Rectal smooth muscle tissue (tissue), 1 donor: ENCODE results near the gene BMAL1.

Experiments used
- H3K27ac ChIP-seq: one replicate; pipeline ENCODE4 v1.7.0; 2013; ENCODE audit warnings: low read depth, low read length, inconsistent platforms
- H3K27me3 ChIP-seq: one replicate; pipeline ENCODE4 v1.7.0; 2013; ENCODE audit warnings: low read length; ENCODE audit not compliant: control insufficient read depth, insufficient read depth
- H3K36me3 ChIP-seq: one replicate; pipeline ENCODE4 v1.7.0; 2013; ENCODE audit warnings: low read length; ENCODE audit not compliant: control insufficient read depth, insufficient read depth
- H3K4me1 ChIP-seq: one replicate; pipeline ENCODE4 v1.7.0; 2013; ENCODE audit warnings: low read length; ENCODE audit not compliant: control insufficient read depth, insufficient read depth
- H3K4me3 ChIP-seq: one replicate; pipeline ENCODE4 v1.7.0; 2013; ENCODE audit warnings: low read length
- H3K9ac ChIP-seq: one replicate; pipeline ENCODE4 v1.7.0; 2013; ENCODE audit warnings: low read length

The BMAL1 gene

DNA sequence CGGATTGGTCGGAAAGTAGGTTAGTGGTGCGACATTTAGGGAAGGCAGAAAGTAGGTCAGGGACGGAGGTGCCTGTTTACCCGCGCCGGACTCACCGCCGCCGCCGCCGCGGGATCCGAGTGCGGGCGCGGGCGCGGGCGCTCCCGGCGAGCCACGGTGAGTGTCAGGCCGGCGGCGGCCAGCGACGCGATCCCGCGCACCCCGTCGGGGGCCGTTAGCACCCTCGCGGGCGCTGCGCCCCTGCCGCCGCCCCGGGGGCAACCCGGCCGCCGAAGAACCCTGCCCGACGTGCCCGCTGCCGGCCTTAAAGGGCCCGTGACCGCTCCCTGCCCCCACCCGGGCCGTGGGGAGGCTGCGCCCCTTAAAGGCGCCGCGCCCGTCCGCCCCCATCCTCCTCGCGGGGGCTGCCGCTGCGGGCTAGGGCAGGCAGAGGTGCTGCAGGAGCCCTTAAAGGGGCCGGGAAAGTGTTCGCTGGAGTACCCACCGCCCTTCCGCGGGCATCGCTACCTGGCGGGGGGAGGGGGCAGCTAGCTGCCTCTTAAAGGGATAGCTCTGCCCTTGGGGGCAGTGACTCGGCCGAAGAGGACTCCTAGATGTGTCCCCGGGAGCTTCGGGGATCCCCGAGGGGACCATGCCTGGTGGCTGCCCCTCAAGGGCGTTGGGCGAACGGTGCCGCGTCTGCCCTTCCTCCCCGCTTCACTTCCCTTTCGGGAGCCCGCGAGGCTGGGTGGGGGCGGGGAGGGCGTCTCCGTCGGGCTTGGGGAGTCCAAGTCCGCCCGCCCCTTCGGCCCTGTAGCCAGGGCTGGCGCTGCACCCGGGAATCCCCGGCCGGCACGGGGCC lies at the start of gene BMAL1:
Gene BMAL1, plus strand, starts transcription at position 23 of the 841 bp plus-strand sequence. CDS start 76,519 bp downstream, outside the sequence.
- peak within 1 kb of the TSS; percentile 84 for H3K27ac ChIP-seq
- H3K36me3 ChIP-seq: no peaks in the 10 kb centered on the region
- peaks cover 3% of the 10 kb centered on the region for H3K4me1 ChIP-seq
- H3K27me3 ChIP-seq: no peaks in the 10 kb centered on the region
- peak within 1 kb of the TSS; percentile 78 for H3K9ac ChIP-seq
- peak within 1 kb of the TSS; percentile 96 for H3K4me3 ChIP-seq

DNA sequence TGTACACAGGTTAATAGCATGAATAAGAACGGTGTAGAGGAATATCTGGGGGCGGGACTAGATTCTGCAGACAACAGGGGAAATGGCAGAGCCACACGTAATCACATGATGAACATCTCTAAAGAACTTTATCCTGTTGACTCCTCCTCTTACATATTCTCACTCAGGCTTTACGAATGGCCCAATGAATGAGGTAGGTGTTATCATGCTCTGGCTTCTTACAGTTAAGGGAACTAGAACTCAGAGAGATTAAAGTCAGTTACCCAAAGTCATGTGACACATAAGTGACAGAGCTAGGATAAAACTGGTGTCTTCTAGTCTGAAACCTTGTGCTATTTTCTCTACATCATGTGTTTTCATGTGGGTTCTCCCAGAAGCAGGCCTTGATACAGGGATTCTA lies 49.0 kb upstream of the BMAL1 start:
- Histone ChIP-seq H3K9ac (no peak overlapping the region), H3K4me1 (peaks cover 2% of the 10 kb centered on the region), H3K27me3 (no peaks in the 10 kb centered on the region), H3K27ac (no peak overlapping the region), H3K36me3 (no peaks in the 10 kb centered on the region), H3K4me3 (no peak overlapping the region)

DNA sequence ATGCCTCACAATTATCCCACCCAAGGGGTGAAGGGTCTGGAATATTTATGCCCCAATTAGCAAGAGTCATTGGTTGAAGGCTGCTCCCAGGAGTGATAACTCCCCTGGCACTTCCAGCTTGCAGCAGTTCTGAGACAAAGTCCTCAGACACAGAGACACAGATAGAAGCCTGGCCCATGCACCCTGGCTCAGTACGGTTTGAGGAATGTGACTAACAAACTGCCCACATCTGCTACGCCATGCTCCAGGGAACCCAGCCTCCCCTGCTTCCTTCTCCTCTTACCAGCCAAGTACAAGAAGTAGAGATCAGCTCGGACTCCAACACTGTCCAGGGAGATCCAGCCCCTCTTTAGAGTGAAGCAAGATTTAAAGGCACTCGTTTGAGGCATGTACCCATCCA lies 48.5 kb upstream of the BMAL1 start:
- Histone ChIP-seq H3K36me3 (no peaks in the 10 kb centered on the region), H3K4me3 (no peak overlapping the region), H3K27me3 (no peaks in the 10 kb centered on the region), H3K4me1 (peaks cover 2% of the 10 kb centered on the region), H3K27ac (no peak overlapping the region), H3K9ac (no peak overlapping the region)

DNA sequence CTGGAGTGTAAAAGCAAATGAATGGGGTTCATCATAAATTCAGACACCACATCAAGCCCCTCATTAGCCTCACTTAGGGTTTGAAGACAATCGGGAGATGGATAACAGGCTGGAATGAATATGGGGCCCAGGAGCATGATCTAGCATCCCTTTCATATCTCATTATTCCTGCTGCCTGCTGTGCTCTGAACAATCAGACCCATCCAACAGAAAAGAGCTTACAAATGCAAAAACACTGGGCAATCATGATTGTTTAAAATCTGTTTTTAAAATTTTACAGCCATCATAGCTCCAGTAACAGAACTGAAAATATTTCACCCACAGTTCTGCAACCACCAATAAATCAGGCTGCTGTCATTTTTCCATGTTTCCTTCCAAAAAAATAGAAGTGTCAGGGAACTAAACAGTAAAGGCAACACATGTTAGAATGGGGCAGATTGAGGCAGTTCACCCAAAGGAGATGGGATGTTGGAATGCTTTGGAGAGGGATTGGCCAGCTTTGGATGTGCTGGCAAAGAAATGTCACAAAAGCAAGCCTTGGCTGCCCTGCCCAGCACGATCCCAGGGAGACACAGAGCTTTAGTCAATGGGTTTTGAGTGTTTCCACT lies 47.8 kb upstream of the BMAL1 start:
- peaks cover 2% of the 10 kb centered on the region for H3K4me1 ChIP-seq
- H3K36me3 ChIP-seq: no peaks in the 10 kb centered on the region
- no peak overlapping the region for H3K4me3 ChIP-seq
- no peak overlapping the region for H3K9ac ChIP-seq
- H3K27me3 ChIP-seq: no peaks in the 10 kb centered on the region
- H3K27ac ChIP-seq: no peak overlapping the region

DNA sequence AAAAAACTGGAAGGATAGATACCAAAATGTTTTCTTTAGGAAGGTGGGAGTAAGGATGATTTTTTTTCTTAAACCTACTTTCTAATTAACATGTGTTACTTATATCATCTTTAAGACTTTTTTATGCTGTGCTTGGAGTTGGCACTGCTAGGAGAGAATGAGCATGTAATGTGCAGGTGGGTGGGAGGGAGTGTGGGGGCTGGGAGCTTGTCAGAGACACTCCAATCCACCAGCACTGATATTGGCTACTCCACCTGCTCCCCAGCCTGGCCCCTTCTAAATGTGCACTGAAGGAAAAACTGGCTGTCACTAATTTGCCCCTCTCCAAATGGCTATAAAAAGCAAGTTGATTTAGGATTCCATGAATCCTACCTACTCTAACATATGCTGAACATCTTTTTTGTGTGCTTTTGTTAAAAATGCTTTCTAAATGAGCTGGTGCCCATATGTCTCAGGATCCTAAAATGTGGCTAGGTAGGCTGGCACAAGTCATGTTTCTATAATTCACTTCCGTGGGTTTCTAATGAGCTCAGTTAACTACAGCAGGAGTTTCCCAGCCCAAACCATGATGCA lies 44.3 kb upstream of the BMAL1 start:
- no peak overlapping the region for H3K27ac ChIP-seq
- H3K36me3 ChIP-seq: no peaks in the 10 kb centered on the region
- no peaks in the 10 kb centered on the region for H3K27me3 ChIP-seq
- H3K9ac ChIP-seq: no peak overlapping the region
- H3K4me3 ChIP-seq: no peak overlapping the region
- peaks cover 2% of the 10 kb centered on the region for H3K4me1 ChIP-seq

DNA sequence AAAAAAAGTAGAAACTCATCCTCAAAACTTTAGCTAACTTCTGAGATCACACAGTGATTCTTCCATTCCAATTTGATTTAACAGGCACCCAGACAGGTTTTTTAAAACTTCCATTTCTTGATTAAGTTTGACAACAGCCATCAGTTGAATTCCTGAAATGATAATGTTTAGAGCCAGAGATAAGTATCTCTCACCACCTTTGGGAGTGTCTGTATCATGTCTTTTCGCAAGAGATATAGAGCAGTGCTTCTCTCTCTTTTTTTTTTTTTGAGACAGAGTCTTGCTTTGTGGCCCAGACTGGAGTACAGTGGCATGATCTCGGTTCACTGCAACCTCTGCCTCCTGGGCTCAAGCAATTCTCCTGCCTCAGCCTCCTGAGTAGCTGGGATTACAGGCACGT lies 41.7 kb upstream of the BMAL1 start:
- H3K4me3 ChIP-seq: no peak overlapping the region
- H3K27me3 ChIP-seq: no peaks in the 10 kb centered on the region
- no peaks in the 10 kb centered on the region for H3K36me3 ChIP-seq
- H3K4me1 ChIP-seq: no peaks in the 10 kb centered on the region
- no peak overlapping the region for H3K27ac ChIP-seq
- H3K9ac ChIP-seq: no peak overlapping the region

DNA sequence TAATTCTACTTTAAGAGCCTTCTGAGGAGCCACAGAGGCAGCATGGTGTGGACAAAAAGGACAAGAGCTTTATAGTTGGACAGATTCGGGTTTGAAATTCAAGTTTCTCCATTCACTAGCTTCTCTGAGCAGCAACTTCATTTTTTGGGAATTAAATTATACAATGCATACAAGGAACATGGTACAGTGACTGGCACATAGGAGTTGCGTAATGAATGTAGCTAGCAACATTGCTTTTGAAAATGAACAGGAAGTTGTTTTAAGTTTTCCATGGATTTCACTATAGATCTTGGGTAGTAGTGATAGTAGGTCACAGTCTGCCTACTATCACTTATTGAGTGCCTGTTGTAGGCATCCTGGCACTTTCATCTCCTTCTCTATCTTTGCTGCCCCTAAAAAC lies 41.0 kb upstream of the BMAL1 start:
- Histone ChIP-seq H3K4me1 (no peaks in the 10 kb centered on the region), H3K36me3 (no peaks in the 10 kb centered on the region), H3K27ac (no peak overlapping the region), H3K9ac (no peak overlapping the region), H3K4me3 (no peak overlapping the region), H3K27me3 (no peaks in the 10 kb centered on the region)

DNA sequence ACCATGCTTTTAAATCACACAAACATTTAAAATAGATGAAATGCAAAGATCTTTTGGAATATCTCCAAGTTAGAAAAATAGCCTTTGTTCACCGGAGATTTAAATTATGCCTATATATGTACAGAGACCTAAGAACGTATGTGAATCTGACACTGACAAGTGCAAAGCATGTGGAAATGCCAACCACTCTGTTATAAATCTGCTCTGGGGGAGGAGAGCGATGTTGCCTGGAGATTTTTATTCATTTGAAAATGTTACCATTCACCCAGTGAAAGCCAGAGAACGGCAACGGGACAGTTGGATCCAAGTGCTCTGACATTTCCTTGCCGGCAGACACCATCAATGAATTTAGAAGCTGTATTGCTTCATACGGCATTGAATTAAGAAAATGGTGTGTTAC lies 39.8 kb upstream of the BMAL1 start:
- Histone ChIP-seq H3K36me3 (no peaks in the 10 kb centered on the region), H3K27ac (no peak overlapping the region), H3K4me1 (no peaks in the 10 kb centered on the region), H3K4me3 (no peak overlapping the region), H3K27me3 (no peaks in the 10 kb centered on the region), H3K9ac (no peak overlapping the region)

DNA sequence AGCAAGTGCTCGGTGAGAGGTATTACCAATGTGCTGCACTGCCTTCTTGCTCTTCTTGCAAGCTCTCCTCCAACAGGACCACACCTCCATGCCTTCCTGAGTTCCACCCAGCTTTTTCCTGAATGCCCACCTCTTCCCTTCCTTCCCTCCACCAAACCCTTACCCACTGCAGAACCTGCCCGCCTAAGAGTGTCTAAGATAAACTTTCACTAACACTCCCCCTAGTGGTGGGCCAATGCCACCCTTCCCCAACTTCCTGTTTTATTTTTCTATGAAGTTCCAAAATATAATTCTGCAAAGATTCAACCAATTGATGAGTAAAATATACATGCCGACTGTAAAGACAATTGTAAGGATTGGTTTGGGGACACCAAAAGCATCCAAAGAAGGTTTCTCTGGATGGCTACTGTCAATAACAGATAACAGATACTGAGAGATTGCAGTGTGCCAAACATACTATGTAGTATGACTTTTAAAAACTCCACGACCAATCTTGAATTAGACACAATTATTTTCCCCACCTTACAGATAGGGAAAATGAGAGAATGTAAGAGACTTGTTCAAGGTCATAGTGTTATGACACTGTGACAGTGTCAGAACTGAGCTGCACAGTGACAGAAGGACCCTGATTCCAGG lies 38.6 kb upstream of the BMAL1 start:
- no peak overlapping the region for H3K27ac ChIP-seq
- H3K9ac ChIP-seq: no peak overlapping the region
- H3K4me1 ChIP-seq: no peaks in the 10 kb centered on the region
- H3K4me3 ChIP-seq: no peak overlapping the region
- H3K27me3 ChIP-seq: no peaks in the 10 kb centered on the region
- H3K36me3 ChIP-seq: no peaks in the 10 kb centered on the region

DNA sequence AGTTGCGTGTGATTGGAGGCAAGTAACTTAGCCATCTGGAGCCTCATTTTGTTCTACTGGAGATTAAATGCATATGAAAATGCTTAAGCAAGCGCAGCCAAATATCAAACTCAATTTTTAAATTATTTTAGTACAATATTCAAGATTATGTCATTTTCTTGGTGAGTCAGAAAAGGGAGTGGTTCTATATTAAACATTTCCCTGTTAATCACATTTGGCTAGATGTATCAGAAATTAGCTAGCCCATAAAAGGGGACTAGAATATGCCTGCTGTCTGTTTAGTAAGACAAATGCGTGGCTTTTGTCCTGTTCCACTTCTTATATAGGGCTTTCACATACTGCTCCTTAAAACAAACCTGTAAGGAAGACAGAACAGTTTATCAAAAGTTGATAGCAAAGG lies 35.0 kb upstream of the BMAL1 start:
- Histone ChIP-seq H3K36me3 (no peaks in the 10 kb centered on the region), H3K27ac (no peak overlapping the region), H3K9ac (no peak overlapping the region), H3K27me3 (no peaks in the 10 kb centered on the region), H3K4me1 (no peaks in the 10 kb centered on the region), H3K4me3 (no peak overlapping the region)

DNA sequence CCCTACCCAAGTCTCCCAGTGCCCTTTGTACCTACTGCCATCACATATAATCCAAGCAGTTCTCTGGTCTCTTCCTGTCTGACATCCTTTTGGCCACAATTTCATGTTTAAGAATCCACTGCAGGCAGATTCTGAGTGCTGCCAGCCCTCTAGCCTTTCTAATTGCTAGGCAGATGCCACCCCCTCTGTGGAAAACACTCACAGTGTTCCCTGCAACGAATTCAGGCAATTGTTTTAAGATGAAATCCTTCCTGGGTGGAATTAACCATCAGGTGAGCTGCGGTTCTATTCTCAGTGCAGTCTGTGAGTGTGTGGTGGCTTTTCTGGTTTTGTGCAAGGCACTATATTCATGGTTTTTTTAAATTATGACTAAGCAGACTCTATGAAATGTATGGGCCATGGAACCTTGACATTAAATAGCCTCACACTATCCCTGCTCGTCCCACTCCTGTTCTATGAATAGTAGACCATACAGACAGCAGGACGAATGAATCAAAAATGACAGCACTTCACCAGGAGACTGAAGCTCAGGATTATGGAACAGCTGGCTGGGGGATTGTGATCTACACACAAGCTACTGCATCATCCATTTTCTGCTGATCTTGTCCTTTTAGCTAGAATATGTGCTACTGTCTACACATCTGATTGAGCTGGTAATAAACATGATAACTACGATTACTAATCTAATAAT lies 29.8 kb upstream of the BMAL1 start:
- Histone ChIP-seq H3K9ac (no peak overlapping the region), H3K4me3 (no peak overlapping the region), H3K27me3 (no peaks in the 10 kb centered on the region), H3K4me1 (no peaks in the 10 kb centered on the region), H3K36me3 (no peaks in the 10 kb centered on the region), H3K27ac (no peak overlapping the region)

DNA sequence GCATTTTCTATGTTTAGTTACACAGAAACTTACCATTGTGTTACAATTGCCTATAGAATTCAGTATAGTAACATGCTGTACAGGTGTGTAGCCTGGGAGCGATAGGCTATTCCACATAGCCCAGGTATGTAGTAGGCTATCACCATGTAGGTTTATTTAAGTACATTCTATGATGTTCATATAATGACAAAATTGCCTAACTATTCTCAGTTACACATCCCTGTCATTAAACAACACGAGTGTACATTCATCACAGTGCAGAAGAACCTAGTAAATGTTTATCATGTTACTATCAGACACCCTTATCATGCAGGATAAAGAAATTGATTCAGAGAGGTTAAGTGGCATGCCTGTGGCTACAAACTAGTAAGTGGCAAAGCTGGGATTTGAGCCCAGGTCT lies 28.4 kb upstream of the BMAL1 start:
- Histone ChIP-seq H3K9ac (no peak overlapping the region), H3K36me3 (no peaks in the 10 kb centered on the region), H3K27me3 (no peaks in the 10 kb centered on the region), H3K4me3 (no peak overlapping the region), H3K4me1 (no peaks in the 10 kb centered on the region), H3K27ac (no peak overlapping the region)
